HepG2 (cell line): ENCODE results near the gene NDST1. TPM values are rescaled to one million over a fixed set of nuclear protein-coding genes. Genes with fewer than 3 reads are reported as not detected.

Experiments used
- ATAC-seq: fragments of 200-7000 bp; cut with Tn5 transposase; 3 replicates; pipeline ENCODE4 v1.9.1; 2020; ENCODE audit warnings: mild to moderate bottlenecking, moderate library complexity
- BruUV-seq: library from RNA; stranded (reverse); fragments of 400-500 nt; replicated peaks from 2 replicates; lab custom pipeline; 2021; lab: Mats Ljungman, UMichigan
- CTCF ChIA-PET: fragments of 300-600 bp; formaldehyde crosslinking; extraction: SDS; loops from one replicate; lab custom pipeline; 2021; ENCODE audit warnings: low total read pairs, inconsistent platforms, low intra/inter-chr PET ratio; lab: Yijun Ruan, JAX
- POLR2A ChIA-PET: fragments of 350-600 bp; sonication (Branson Sonifier 250); formaldehyde crosslinking; loops from one replicate; lab custom pipeline; 2020; ENCODE audit warnings: antibody characterized with exemption, inconsistent platforms; lab: Yijun Ruan, JAX
- DNase-seq: peaks from one replicate; pipeline ENCODE4 v3.0.0-alpha.2; 2015; ENCODE audit warnings: low spot score
- FAIRE-seq: peaks from 3 replicates; lab custom pipeline; 2011; peaks lifted over from hg19 to GRCh38; lab: Jason Lieb, UNC
- H2AFZ ChIP-seq: one replicate; pipeline ENCODE4 v1.6.1; 2011; ENCODE audit warnings: low read length, inconsistent platforms
- H3K27ac ChIP-seq: fragments of 300-600 bp; 3 replicates; pipeline ENCODE4 v1.8.0; 2011; ENCODE audit warnings: mixed run types, mild to moderate bottlenecking, mixed read lengths, low read length, inconsistent platforms; ENCODE audit not compliant: insufficient read depth; ENCODE audit errors: extremely low read length
- H3K27me3 ChIP-seq, 2 experiments: fragments of 200-600 bp in 1 of 2; 2 replicates in 1 of 2; 3 replicates in 1 of 2; pipeline versions ENCODE4 v1.6.0 to v1.8.0; 2011; ENCODE audit warnings: low read length in 2 of 2, mild to moderate bottlenecking in 2 of 2, moderate library complexity in 2 of 2, inconsistent platforms in 1 of 2; ENCODE audit not compliant: insufficient read depth in 2 of 2, control insufficient read depth in 1 of 2
- H3K36me3 ChIP-seq, 2 experiments: fragments of 200-600 bp in 1 of 2; replicated peaks in 1 of 2; 2 replicates in 1 of 2; 3 replicates in 1 of 2; pipeline versions ENCODE4 v1.5.1 to v1.8.0; 2011; ENCODE audit warnings: low read length in 2 of 2, inconsistent platforms in 1 of 2; ENCODE audit not compliant: insufficient read depth in 2 of 2, control insufficient read depth in 1 of 2
- H3K4me1 ChIP-seq: 2 replicates; pipeline ENCODE4 v1.5.1; 2012; ENCODE audit warnings: low read length, inconsistent platforms; ENCODE audit not compliant: insufficient read depth
- H3K4me2 ChIP-seq: 2 replicates; pipeline ENCODE4 v1.6.0; 2011; ENCODE audit warnings: low read depth, low read length, inconsistent platforms
- H3K4me3 ChIP-seq, 3 experiments: fragments of 200-600 bp in 1 of 3; sonication (generic), shearing (Covaris generic) in 1 of 3; replicated peaks in 1 of 3; 2 replicates each; pipeline ENCODE4 v1.5.1; 2011 to 2016; ENCODE audit warnings: low read length in 3 of 3, inconsistent platforms in 2 of 3, low read depth in 2 of 3, mild to moderate bottlenecking in 2 of 3, control low read depth in 1 of 3, mixed read lengths in 1 of 3; ENCODE audit not compliant: insufficient read depth in 1 of 3
- H3K79me2 ChIP-seq: one replicate; pipeline ENCODE4 v1.6.1; 2011; ENCODE audit warnings: low read length, inconsistent platforms; ENCODE audit not compliant: insufficient read depth
- H3K9ac ChIP-seq: 2 replicates; pipeline ENCODE4 v1.6.0; 2011; ENCODE audit warnings: mild to moderate bottlenecking, low read depth, low read length, inconsistent platforms; ENCODE audit not compliant: insufficient read depth
- H3K9me3 ChIP-seq: 2 replicates; pipeline ENCODE4 v1.5.1; 2012; ENCODE audit warnings: mild to moderate bottlenecking, low read length
- H4K20me1 ChIP-seq: 2 replicates; pipeline ENCODE4 v1.6.0; 2011; ENCODE audit warnings: inconsistent platforms, mild to moderate bottlenecking, low read length, moderate library complexity; ENCODE audit not compliant: insufficient read depth
- CHD4 ChIP-seq: fragments of 200-600 bp; sonication (generic); IDR thresholded peaks from 2 replicates; pipeline ENCODE4 v1.7.0; 2017; ENCODE audit warnings: mild to moderate bottlenecking, low read length, borderline replicate concordance
- MAZ ChIP-seq, 2 experiments: sonication (generic) in 1 of 2; formaldehyde crosslinking in 1 of 2; IDR thresholded peaks; 2 replicates each; pipeline versions ENCODE4 v1.5.0 to v1.6.1; 2012 to 2020; ENCODE audit warnings: low read depth in 2 of 2, mild to moderate bottlenecking in 2 of 2, borderline replicate concordance in 1 of 2, improper control_type of control experiment in 1 of 2, low read length in 1 of 2, missing genetic modification reagents in 1 of 2, moderate library complexity in 1 of 2
- PHB2 ChIP-seq: fragments of 450-650 bp; IDR thresholded peaks from 2 replicates; pipeline ENCODE4 v1.6.1; 2018; ENCODE audit not compliant: partially characterized antibody
- TP53 ChIP-seq: sonication (generic); formaldehyde crosslinking; conservative IDR thresholded peaks from 2 replicates; pipeline ENCODE4 v1.4.0; 2020; ENCODE audit warnings: missing genetic modification reagents
- YEATS2 ChIP-seq: sonication (generic); formaldehyde crosslinking; IDR thresholded peaks from 2 replicates; pipeline ENCODE4 v1.4.0; 2020; ENCODE audit warnings: missing genetic modification reagents, borderline replicate concordance
- ZNF44 ChIP-seq: sonication (generic); formaldehyde crosslinking; IDR thresholded peaks from 2 replicates; pipeline ENCODE4 v1.5.1; 2020; ENCODE audit warnings: mild to moderate bottlenecking, missing genetic modification reagents
- ZNF556 ChIP-seq: sonication (generic); formaldehyde crosslinking; IDR thresholded peaks from 2 replicates; pipeline ENCODE4 v1.4.0; 2020; ENCODE audit warnings: mild to moderate bottlenecking, missing genetic modification reagents, borderline replicate concordance
- ZSCAN21 ChIP-seq: sonication (generic); formaldehyde crosslinking; IDR thresholded peaks from 2 replicates; pipeline ENCODE4 v1.8.0; 2022; ENCODE audit warnings: mild to moderate bottlenecking, missing genetic modification reagents, moderate library complexity, borderline replicate concordance
- WGBS: methylation state at CpG from one replicate; pipeline ENCODE4 v1.1.6; 2017; ENCODE audit warnings: low lambda C conversion rate; 5-methylcytosine and 5-hydroxymethylcytosine counted together
- in situ Hi-C: cut with HindIII; loops from 2 replicates; pipeline ENCODE4 v1.10.0; 2017; ENCODE audit warnings: low pct_unique_long_range_greater_than_20kb; ENCODE audit not compliant: extremely low pct_ligation_motif_present
- intact Hi-C: fragments of 100-400 bp; cut with micrococcal nuclease; formaldehyde crosslinking; loops from one replicate; pipeline ENCODE4 v1.10.0; 2022; ENCODE audit not compliant: unreplicated experiment
- polyA plus RNA-seq, 8 experiments: library from polyadenylated mRNA; depleted of rRNA in 3 of 8; stranded (reverse) in 7 of 8; unstranded in 1 of 8; fragments of >200 nt; fragmentation: Illumina TruSeq in 4 of 8; extraction: Trizol in 4 of 8; gene quantifications; 2 replicates each; pipeline versions ENCODE4 v1.2.1 to v1.2.3, GENCODE V29; 2011 to 2016; ENCODE audit warnings: low read depth in 4 of 8, missing spikeins in 1 of 8, mixed read lengths in 1 of 8; ENCODE audit not compliant: insufficient read depth in 1 of 8
- total RNA-seq, 5 experiments: library from RNA; depleted of rRNA; stranded (reverse); fragments of >200 nt; fragmentation: Illumina TruSeq; extraction: Trizol; gene quantifications; 2 replicates each; pipeline ENCODE4 v1.2.3, GENCODE V29; 2016; ENCODE audit warnings: low read depth in 1 of 5

Gene NDST1
- total and polyA plus RNA-seq, 2 of the 13 experiments (the other 11 are each of a cell fraction or from before 2014, with no cell fraction given) = 23.8 to 26.2 TPM

DNA sequence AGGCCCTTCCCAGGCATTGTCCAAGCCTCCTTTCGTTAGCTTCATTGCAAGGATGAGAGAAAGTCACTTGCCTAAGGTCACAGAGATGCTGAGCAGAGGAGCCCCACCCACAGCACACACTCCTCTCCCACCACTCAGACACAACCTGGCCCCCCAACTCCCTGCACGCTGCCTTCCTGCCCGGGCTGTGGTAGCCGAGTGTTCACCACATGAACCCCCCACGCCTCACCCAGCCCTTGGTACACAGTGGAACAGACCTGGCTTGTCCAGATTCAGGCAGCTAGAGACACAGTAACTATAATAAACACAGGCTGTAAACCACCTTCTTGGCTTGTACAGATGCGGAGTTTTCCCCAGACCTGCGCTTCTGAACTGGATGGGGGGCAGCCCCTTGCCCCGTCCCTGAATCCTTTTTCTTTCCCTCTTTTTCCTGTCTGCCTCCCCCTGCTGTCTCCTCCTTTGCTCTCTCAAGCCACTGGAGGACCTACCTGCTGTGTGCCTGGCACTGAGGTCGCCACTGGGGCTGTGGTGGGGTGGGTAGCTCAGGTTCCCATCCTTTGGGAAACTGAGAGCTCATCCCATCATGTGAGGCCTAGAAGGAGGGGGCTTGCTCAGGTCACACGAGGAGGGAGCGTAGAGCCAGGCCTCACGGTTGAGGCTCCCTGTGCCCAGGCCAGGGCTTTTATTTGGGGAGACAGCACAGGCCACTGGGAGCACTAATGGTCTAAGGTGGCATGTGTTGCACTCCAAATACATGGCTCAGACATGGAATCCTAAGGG is 76.8 kb downstream of the NDST1 start:
- intact Hi-C loops = no loop called here
- no peak overlapping the region for H3K27ac ChIP-seq
- ChIA-PET POLR2A (interaction anchor here (1.8 kb wide), 1 partner anchor 10 kb away, joined by 4 read pairs; no protein-coding TSS in a partner anchor), CTCF (no interaction called here)
- H3K4me3 ChIP-seq = no peak overlapping the region
- no peak overlapping the region for H3K4me2 ChIP-seq
- H3K9me3 ChIP-seq = no peaks in the 10 kb centered on the region
- H3K9ac ChIP-seq = no peak overlapping the region
- no peaks in the 10 kb centered on the region for H3K36me3 ChIP-seq
- no peak overlapping the region for H2AFZ ChIP-seq
- H3K4me1 ChIP-seq = peaks cover 72% of the 10 kb centered on the region
- H4K20me1 ChIP-seq = no peaks in the 10 kb centered on the region
- H3K27me3 ChIP-seq = peaks cover 0 to 2% of the 10 kb centered on the region in 2 experiments; a peak in 1 of 5 replicates
- in situ Hi-C loops = loop anchor here (5.0 kb wide), 1 partner anchor 58 kb away; the partner anchor contains the start of gene SYNPO
- no peak for DNase-seq
- WGBS = 32% methylated on average over 11 of the region's 12 CpGs
- no TSS peak for BruUV-seq
- no peak for FAIRE-seq
- TF ChIP-seq PHB2 (no peak), YEATS2 (CRISPR knock-in tag) (no peak), ZSCAN21 (CRISPR knock-in tag) (no peak)
- no peak for ATAC-seq
- no peaks in the 10 kb centered on the region for H3K79me2 ChIP-seq

- Histone ChIP-seq H3K9ac (no peak overlapping the region), H2AFZ (no peak overlapping the region), H3K4me3 (no peak overlapping the region), H3K4me2 (no peak overlapping the region), H3K27ac (no peak overlapping the region), H3K27me3 (peaks cover 0 to 4% of the 10 kb centered on the region in 2 experiments; a peak in 2 of 5 replicates), H3K9me3 (no peaks in the 10 kb centered on the region), H3K4me1 (peaks cover 72% of the 10 kb centered on the region), H3K36me3 (no peaks in the 10 kb centered on the region), H3K79me2 (no peaks in the 10 kb centered on the region), H4K20me1 (no peaks in the 10 kb centered on the region)
- TF ChIP-seq CHD4 = no peak
- no peak for TF ChIP-seq TP53 (CRISPR knock-in tag)
- TF ChIP-seq ZNF44 (CRISPR knock-in tag) = no peak
- TF ChIP-seq ZNF556 (CRISPR knock-in tag) = no peak
- TF ChIP-seq MAZ (IDR thresholded peaks at IDR 0.05; ENCODE audit: borderline replicate concordance, low read depth, low read length) = no peak
- TF ChIP-seq MAZ (CRISPR knock-in tag; IDR thresholded peaks at IDR 0.05; ENCODE audit: low read depth) = no peak
- no peak for ATAC-seq
- BruUV-seq = no TSS peak
- in situ Hi-C loops (no loop called here), intact Hi-C loops (no loop called here)
- DNase-seq = no peak
- ChIA-PET POLR2A (interaction anchor here (1.8 kb wide), 1 partner anchor 12 kb away, joined by 4 read pairs; no protein-coding TSS in a partner anchor), CTCF (no interaction called here)
- FAIRE-seq = no peak
- 30% methylated on average over 8 of the region's 9 CpGs for WGBS
Measured at GRCh38 chr5:150585781-150586341, 77.9 kb downstream of the NDST1 start.
